Immature natural killer cell (primary cell): Measurements from ENCODE around the gene KRT82. TPM values are rescaled to one million over a fixed set of nuclear protein-coding genes. Genes with fewer than 3 reads are reported as not detected.
"Not testable (repeated sequence)": the region's sequence is repeated elsewhere in the genome, so short reads cannot be mapped to it uniquely, and the experiment has no call there.

Experiments
- DNase-seq, 3 donors: peaks; one replicate each; pipeline ENCODE4 v3.0.0; 2022; ENCODE audit warnings: mixed read lengths in 1 of 3
- H3K27ac Mint-ChIP-seq, 6 donors: one replicate each; pipeline ENCODE4 v1.8.0; 2020; ENCODE audit warnings: mixed read lengths in 6 of 6, mild to moderate bottlenecking in 5 of 6, inconsistent platforms in 4 of 6, moderate library complexity in 3 of 6
- H3K27me3 Mint-ChIP-seq, 3 donors: one replicate each; pipeline ENCODE4 v1.8.0; 2020 to 2021; ENCODE audit warnings: low read depth in 3 of 3, mild to moderate bottlenecking in 3 of 3, mixed read lengths in 3 of 3, moderate library complexity in 3 of 3, inconsistent platforms in 1 of 3
- H3K36me3 Mint-ChIP-seq, 3 donors: one replicate each; pipeline ENCODE4 v1.8.0; 2020; ENCODE audit warnings: mixed read lengths in 3 of 3, inconsistent platforms in 2 of 3, mild to moderate bottlenecking in 2 of 3
- H3K4me1 Mint-ChIP-seq, 2 donors: one replicate each; pipeline ENCODE4 v1.8.0; 2020; ENCODE audit warnings: inconsistent platforms in 2 of 2, mild to moderate bottlenecking in 2 of 2, mixed read lengths in 2 of 2, moderate library complexity in 1 of 2
- H3K4me3 Mint-ChIP-seq, 5 donors: one replicate each; pipeline ENCODE4 v1.8.0; 2020; ENCODE audit warnings: mild to moderate bottlenecking in 5 of 5, mixed read lengths in 5 of 5, inconsistent platforms in 3 of 5, moderate library complexity in 3 of 5
- H3K9me3 Mint-ChIP-seq, 6 donors: one replicate each; pipeline ENCODE4 v1.8.0; 2020; ENCODE audit warnings: mild to moderate bottlenecking in 6 of 6, mixed read lengths in 6 of 6, inconsistent platforms in 4 of 6, moderate library complexity in 3 of 6
- polyA plus RNA-seq, 3 donors: library from polyadenylated mRNA; unstranded; fragments of 300-500 nt; fragmentation: Illumina TruSeq; gene quantifications; one replicate each; pipeline ENCODE4 v1.2.3, GENCODE V29; 2021

The KRT82 gene
- not detected for polyA plus RNA-seq

DNA sequence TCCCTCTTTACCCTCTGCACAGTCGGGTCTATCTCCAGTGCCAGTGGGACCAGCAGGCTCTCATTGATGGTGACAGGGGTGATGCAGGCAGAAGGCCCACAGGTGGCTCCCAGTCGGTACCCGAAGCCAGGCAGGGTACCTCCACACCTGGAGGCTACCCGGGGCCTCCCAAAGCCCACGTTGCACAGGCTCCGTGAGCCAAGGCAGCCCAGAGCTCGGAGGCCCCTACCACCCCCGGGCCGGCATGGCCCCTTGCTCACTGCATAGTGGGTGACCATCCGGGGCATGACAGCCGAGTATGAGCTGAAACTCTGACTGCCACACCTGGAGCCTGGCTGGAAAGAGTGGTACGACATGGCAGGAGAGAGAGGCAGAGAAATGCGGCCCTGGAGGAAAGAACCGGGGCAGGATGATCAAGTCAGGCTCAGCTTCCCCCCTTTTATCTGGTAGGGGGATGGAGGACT, at the start of gene KRT82:
KRT82 (minus strand) TSS at position 414 of the 464 bp plus-strand sequence; CDS start at position 356, 58 bp downstream.
- H3K36me3 Mint-ChIP-seq, result no peaks in the 10 kb centered on the region
- DNase-seq, result no peak
- no peak within 1 kb of the TSS for H3K4me3 Mint-ChIP-seq
- no peaks in the 10 kb centered on the region for H3K4me1 Mint-ChIP-seq
- H3K27ac Mint-ChIP-seq, result no peak within 1 kb of the TSS
- H3K27me3 Mint-ChIP-seq, result peaks cover 0 to 15% (median 1%) of the 10 kb centered on the region in 3 donors
- no peaks in the 10 kb centered on the region for H3K9me3 Mint-ChIP-seq

DNA sequence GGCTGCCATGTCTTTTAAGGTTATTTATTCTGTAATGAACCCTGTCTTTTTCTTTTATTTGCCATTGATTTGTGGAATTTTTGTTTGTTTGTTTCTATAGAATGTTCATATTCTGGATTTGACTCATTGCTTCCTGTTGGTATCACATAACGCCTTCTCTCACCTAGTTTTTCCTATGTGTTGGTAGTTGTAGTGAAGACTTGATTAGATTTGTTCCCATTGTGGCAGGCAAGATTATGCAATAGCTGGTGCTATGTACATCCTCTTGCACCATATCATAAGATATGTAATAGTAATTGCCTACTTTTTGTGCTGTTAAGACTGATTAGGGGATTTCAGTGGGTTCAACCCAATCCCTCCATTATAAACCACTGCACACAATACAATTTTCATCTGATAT, 49.7 kb upstream of the KRT82 start:
- Mint-ChIP-seq H3K27me3 (peaks cover 0 to 7% (median 2%) of the 10 kb centered on the region in 3 donors), H3K4me1 (peaks cover 13 to 22% of the 10 kb centered on the region in 2 donors), H3K9me3 (no peaks in the 10 kb centered on the region), H3K4me3 (no peak overlapping the region), H3K27ac (no peak overlapping the region), H3K36me3 (peaks cover 0 to 4% (median 0%) of the 10 kb centered on the region in 3 donors)
- no peak for DNase-seq

DNA sequence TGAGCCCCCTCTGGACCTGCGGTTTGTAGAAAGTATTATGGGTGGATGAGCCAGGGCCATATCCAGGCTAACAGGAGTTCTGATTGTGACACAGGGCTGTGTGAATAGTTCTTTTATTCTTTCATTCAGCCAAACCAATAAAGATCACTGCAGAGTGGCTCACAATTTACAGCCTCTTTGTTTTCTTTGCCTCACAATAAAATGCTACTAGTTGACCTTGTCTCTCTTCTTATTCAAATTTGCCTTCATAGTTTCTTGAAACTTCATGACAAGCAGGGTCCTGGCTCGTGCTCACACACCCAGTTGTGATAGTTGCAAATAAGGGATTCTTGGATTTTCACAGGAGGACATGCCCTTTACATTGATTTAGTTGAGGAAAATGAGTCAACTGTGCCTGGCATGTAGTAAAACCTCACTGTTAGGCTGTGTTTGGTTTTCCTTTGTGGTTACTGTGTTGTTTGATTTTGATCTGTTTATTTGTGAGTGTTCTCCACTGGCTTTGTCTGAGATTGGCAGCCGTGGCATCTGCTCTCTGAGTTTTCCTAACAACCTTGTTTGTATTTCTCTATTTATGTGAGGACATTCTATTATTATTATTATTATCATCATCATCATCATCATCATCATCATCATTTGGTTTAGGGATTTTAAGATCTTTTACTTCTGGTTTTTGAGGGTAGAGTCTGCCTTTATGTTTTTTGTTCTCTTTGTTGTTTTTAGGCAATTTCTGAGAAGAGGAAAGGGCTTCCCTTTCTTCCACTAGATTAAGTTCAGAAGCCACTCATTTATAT, 48.5 kb upstream of the KRT82 start:
- Mint-ChIP-seq H3K9me3 (no peaks in the 10 kb centered on the region), H3K36me3 (peaks cover 0 to 4% (median 0%) of the 10 kb centered on the region in 3 donors), H3K4me1 (peaks cover 13 to 22% of the 10 kb centered on the region in 2 donors), H3K27me3 (peaks cover 0 to 4% (median 4%) of the 10 kb centered on the region in 3 donors), H3K4me3 (peak overlapping the region in 1 of 5 donors; percentile 9), H3K27ac (peak overlapping the region in 1 of 6 donors; percentile 19)
- peak in 1 of 3 donors; percentile 7 for DNase-seq

DNA sequence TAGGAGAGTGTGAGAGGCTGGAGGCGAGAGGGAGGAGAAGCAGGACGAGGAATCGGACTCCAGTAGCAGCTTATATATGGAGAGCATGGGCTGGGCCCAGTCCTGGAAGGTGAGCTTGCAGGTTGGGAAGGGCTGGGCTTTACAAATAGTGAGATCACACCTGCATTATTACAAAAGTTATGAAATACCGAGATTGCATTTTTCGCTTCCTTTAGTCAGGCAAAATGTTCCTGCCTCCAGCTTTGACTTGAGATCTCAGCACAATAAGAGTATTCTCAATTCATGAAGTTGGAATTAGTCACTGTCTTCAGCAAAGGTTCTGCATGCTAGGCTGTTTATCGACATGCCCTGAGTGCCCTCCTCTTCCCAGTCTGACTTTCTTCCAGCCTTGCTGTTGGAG, 46.0 kb upstream of the KRT82 start, which contains the start of gene KRT6B:
KRT6B (minus strand) TSS at position 46 of the 400 bp plus-strand sequence. CDS start 68 bp downstream, outside the sequence.
- no peak within 1 kb of the TSS for H3K27ac Mint-ChIP-seq
- no peak for DNase-seq
- peaks cover 0 to 2% (median 1%) of the 10 kb centered on the region in 3 donors for H3K27me3 Mint-ChIP-seq
- no peaks in the 10 kb centered on the region for H3K36me3 Mint-ChIP-seq
- peaks cover 29% of the 10 kb centered on the region in 2 donors for H3K4me1 Mint-ChIP-seq
- no peak within 1 kb of the TSS for H3K4me3 Mint-ChIP-seq
- no peaks in the 10 kb centered on the region for H3K9me3 Mint-ChIP-seq

DNA sequence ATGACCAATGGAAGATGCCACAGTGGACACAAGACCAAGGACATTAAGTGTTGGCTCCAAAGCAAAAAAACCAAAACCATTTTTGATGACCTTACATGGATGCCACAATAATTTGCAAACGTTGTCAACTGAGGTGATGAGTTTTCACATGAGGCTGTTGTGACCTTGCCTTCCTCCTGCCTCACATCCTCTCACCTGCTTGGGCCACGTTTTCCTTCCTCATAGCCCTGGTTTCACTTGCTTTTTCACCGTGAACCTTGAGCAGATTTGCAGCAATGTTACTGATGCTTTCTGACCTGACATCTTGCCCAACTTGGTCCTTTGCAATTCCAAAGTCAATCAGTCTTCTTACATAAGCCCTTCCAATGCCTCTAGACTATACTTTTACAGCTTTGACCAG, 42.1 kb upstream of the KRT82 start:
- Mint-ChIP-seq H3K4me1 (peaks cover 21 to 28% of the 10 kb centered on the region in 2 donors), H3K27ac (peak overlapping the region in 2 of 6 donors; percentile 46 to 58), H3K9me3 (peaks cover 0 to 2% (median 0%) of the 10 kb centered on the region in 6 donors), H3K4me3 (peak overlapping the region in 2 of 5 donors; percentile 8 to 23), H3K36me3 (no peaks in the 10 kb centered on the region), H3K27me3 (peaks cover 0 to 4% (median 3%) of the 10 kb centered on the region in 3 donors)
- DNase-seq, result peak in 1 of 3 donors; percentile 8

DNA sequence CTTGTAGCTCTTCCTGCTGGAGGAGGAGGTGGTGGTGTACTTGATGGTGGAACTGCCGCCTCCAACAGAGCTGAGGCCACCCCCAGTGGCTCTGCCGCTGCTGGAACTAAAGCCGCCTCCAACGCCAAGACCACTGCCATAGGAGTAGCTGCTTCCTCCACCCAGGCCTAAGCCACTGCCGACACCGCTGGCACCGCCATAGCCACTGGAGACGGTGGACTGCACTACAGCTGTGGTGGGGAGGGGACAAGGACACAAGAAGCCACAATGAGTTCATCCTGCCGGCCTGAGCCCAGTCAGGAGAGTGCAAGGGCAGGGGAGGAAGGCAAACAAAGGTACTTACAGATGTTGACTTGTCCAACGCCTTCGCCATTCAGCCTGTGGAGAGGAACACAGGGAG, 41.1 kb upstream of the KRT82 start:
- not testable (repeated sequence) for H3K36me3 Mint-ChIP-seq, H3K27me3 Mint-ChIP-seq, H3K9me3 Mint-ChIP-seq, H3K4me3 Mint-ChIP-seq, DNase-seq, H3K27ac Mint-ChIP-seq
- peaks cover 21 to 28% of the 10 kb centered on the region in 2 donors for H3K4me1 Mint-ChIP-seq

DNA sequence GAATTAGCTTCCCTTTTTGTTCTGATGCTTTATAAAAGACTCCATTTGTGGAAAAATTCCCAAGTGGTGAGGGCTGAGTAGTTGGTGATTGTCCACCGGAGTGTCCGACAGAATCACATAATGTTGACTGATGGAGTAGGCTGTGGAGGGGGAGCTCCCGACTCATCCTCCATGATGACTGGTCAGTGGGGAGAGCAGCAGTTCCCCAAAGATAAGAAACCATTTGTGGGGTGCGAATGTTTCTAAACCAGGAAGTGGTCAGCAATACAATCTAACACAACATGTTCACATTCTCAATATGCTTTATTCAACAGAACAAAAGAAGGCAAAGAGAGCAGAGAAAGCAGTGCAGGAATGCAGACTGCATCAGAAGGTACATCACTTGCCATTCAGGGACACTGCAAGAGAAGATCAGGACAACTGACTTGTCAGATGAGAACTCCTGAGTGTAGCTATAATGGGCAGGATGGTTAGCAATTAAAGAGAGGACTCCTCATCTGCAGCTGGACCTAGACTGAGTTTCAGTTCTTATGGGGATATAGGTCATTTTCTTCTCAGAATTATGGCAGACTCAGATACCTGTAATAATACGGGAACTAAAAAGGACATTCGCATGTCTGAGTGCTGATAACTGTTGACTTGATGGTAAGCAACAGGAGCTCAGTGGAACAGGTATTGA, 40.4 kb upstream of the KRT82 start:
- H3K27ac Mint-ChIP-seq, result peak overlapping the region in 4 of 6 donors; percentile 13 to 66 (median 45)
- H3K27me3 Mint-ChIP-seq, result peaks cover 4 to 9% (median 6%) of the 10 kb centered on the region in 3 donors
- H3K9me3 Mint-ChIP-seq, result peaks cover 0 to 4% (median 0%) of the 10 kb centered on the region in 6 donors
- H3K36me3 Mint-ChIP-seq, result no peaks in the 10 kb centered on the region
- no peak for DNase-seq
- peaks cover 21 to 28% of the 10 kb centered on the region in 2 donors for H3K4me1 Mint-ChIP-seq
- peak overlapping the region in 2 of 5 donors; percentile 17 to 72 for H3K4me3 Mint-ChIP-seq

DNA sequence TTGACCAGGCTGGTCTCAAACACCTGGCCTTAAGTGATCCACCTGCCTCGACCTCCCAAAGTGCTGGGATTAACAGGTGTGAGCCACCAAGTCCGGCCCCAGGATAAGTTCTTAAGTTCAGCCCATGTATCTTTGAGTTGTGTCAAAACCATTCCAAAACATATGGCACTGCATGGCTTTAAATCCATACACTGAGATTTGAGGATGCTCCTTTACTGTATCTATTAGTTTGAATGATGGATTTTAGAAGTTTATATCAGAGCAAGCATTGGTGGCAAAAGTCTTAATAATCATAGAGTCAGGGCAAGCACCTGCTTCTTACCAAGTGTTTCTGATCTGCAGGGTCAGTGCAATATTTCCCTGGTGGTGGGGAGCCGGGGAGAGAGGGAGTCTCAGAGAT, 39.7 kb upstream of the KRT82 start:
- no peak overlapping the region for H3K4me3 Mint-ChIP-seq
- H3K36me3 Mint-ChIP-seq, result no peaks in the 10 kb centered on the region
- peaks cover 21 to 28% of the 10 kb centered on the region in 2 donors for H3K4me1 Mint-ChIP-seq
- peaks cover 6 to 13% (median 8%) of the 10 kb centered on the region in 3 donors for H3K27me3 Mint-ChIP-seq
- peaks cover 0 to 4% (median 0%) of the 10 kb centered on the region in 6 donors for H3K9me3 Mint-ChIP-seq
- H3K27ac Mint-ChIP-seq, result no peak overlapping the region
- no peak for DNase-seq

DNA sequence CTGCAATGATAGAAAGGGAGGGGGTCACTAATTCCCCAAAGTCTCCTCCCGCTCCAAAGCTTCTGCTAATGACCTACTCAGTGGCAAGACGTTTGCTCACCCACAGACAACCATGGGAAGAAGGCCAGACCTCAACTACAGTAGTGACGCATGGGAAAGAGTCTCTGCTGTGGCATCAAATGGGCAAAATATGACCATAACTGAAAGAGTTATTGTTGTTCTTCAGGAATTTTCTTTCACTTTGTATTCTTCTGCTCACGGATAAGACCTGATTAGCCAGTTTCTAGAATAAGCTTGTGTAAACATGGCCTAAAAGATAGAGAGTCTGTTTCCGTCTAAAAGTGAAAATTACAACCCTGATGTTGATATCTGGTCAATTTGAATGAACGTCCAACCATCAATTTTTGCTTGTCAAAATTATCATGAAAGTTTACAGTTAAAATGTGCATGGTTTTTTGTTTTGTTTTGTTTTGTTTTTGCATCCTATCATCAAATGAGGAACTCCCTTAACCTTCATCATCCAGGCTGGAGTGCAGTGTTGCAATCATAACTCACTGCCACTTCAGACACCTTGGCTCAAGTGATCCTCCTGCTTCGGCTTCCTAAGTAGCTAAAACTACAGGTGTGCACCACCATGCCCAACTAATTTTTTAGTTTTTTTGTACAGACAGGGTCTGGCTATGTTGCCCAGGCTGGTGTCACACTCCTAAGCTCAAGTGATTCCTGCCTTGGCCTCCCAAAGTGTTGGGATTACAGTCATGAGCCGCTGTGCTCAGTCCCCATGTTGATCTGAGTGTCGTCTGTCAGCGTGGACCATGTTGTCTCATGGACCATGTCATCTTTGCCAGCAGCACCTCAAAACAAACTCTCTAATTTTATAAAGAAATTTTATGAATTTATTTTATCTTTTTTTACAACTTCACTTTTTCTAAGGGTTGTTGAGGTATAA, 38.8 kb upstream of the KRT82 start:
- Mint-ChIP-seq H3K4me3 (no peak overlapping the region), H3K36me3 (no peaks in the 10 kb centered on the region), H3K27ac (no peak overlapping the region), H3K27me3 (peaks cover 6 to 16% (median 9%) of the 10 kb centered on the region in 3 donors), H3K4me1 (peaks cover 21 to 28% of the 10 kb centered on the region in 2 donors), H3K9me3 (peaks cover 0 to 4% (median 0%) of the 10 kb centered on the region in 6 donors)
- DNase-seq, result no peak

DNA sequence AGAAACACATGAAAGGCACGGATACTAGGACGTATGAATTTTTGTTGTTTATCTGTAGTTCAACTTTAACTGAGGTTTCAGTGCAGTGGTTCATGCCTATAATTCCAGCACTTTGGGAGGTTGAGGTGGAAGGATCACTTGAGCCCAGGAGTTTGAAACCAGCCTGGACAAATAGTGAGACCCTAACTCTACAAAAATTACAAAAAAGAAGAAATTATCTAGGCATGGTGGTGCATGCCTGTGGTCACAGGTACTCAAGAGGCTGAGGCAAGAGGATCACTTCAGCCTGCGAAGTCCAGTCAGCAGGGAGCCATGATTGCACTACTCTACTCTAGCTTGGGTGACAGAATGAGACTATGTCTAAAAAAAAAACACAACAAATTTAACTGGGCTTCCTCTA, 37.8 kb upstream of the KRT82 start:
- no peaks in the 10 kb centered on the region for H3K36me3 Mint-ChIP-seq

DNA sequence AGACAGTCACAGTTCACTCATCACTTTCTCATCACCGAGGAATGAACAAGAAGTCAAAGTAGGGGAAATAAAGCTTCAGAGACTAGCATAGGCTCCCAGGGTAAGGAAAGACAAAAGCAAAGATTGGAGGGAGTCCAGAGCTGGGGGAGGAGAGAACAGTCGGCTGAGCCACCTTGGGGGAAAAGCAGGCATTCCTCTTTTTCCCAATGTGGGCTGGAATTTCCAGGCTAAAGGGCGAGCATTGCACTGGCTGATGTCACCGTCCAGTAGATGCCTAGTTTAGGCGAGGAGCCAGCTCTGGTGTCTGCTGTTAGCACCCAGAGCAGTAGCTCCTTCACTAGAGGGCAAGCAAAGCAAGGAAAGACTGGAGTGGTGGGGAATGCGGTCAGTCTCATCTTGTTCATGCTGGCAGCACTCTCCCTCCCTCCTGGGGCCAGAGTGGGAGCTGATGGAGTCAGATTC, 36.5 kb upstream of the KRT82 start:
- Mint-ChIP-seq H3K27me3 (peaks cover 5 to 14% (median 9%) of the 10 kb centered on the region in 3 donors), H3K9me3 (peaks cover 0 to 4% (median 0%) of the 10 kb centered on the region in 6 donors), H3K36me3 (no peaks in the 10 kb centered on the region), H3K4me1 (peaks cover 13 to 14% of the 10 kb centered on the region in 2 donors), H3K4me3 (no peak overlapping the region), H3K27ac (no peak overlapping the region)
- no peak for DNase-seq

More for the DNA sequence above, 37.8 kb upstream of the KRT82 start:
- H3K4me1 Mint-ChIP-seq, result peaks cover 21 to 27% of the 10 kb centered on the region in 2 donors
- H3K27me3 Mint-ChIP-seq, result peaks cover 6 to 14% (median 9%) of the 10 kb centered on the region in 3 donors
- H3K4me3 Mint-ChIP-seq, result no peak overlapping the region
- no peak for DNase-seq
- peaks cover 0 to 4% (median 0%) of the 10 kb centered on the region in 6 donors for H3K9me3 Mint-ChIP-seq
- no peak overlapping the region for H3K27ac Mint-ChIP-seq

DNA sequence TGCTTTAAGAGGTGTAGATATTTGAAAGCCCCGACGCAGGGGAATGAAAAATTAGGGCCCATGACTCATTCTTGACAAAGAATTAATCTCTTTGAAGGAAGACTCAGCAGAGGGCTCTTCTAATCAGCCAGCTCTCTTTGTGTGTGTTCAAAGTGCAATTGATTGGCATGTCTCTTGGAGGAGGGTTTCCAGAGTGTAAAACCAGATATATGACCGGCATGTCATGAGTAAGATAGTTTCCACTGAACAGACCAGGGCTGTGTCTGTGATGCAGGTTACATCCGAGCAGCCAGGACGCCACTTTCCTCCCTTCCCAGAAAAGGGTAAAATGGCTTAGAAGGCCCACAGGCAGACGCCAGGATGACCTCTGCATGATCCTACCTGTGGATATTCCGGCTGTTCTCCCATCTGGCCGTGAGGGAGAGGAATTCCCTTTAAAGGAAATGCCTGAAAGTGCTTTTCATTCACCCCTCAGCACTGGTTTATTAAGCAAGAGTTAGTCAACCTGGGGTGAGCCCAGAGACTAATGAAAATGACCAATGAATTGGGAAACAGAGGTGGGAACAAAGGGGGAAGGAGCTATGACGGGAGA, 35.3 kb upstream of the KRT82 start:
- Mint-ChIP-seq H3K27ac (no peak overlapping the region), H3K9me3 (peaks cover 0 to 4% (median 0%) of the 10 kb centered on the region in 6 donors), H3K27me3 (peaks cover 5 to 14% (median 9%) of the 10 kb centered on the region in 3 donors), H3K4me3 (no peak overlapping the region), H3K36me3 (no peaks in the 10 kb centered on the region), H3K4me1 (peaks cover 6 to 7% of the 10 kb centered on the region in 2 donors)
- DNase-seq, result no peak
